Measurements from ENCODE around the gene ARHGAP12.
"Not testable (repeated sequence)": the region's sequence is repeated elsewhere in the genome, so short reads cannot be mapped to it uniquely, and the experiment has no call there.

Gene ARHGAP12

GRCh38 chr10:31923389-31923788, 5.2 kb downstream of the ARHGAP12 start:
- no peak for DNase-seq

- no peak for DNase-seq
Observed at GRCh38 chr10:31921031-31921430, 7.6 kb downstream of the ARHGAP12 start.

- DNase-seq = no peak
Observed at GRCh38 chr10:31920538-31920937, 8.1 kb downstream of the ARHGAP12 start.

- DNase-seq = peak; percentile 37 to 48
Observed at GRCh38 chr10:31918671-31919409, 9.8 kb downstream of the ARHGAP12 start.

GRCh38 chr10:31914370-31914769, 14.3 kb downstream of the ARHGAP12 start:
- DNase-seq = no peak

GRCh38 chr10:31912898-31913850, 15.5 kb downstream of the ARHGAP12 start:
- DNase-seq = no peak

- no peak for DNase-seq
Observed at GRCh38 chr10:31912289-31912688, 16.3 kb downstream of the ARHGAP12 start.

- DNase-seq = no peak
Observed at GRCh38 chr10:31910016-31910415, 18.6 kb downstream of the ARHGAP12 start.

- DNase-seq = no peak
Observed at GRCh38 chr10:31908157-31908556, 20.5 kb downstream of the ARHGAP12 start.

GRCh38 chr10:31906039-31906438, 22.6 kb downstream of the ARHGAP12 start:
- no peak for DNase-seq

- no peak for DNase-seq
Observed at GRCh38 chr10:31905586-31905985, 23.0 kb downstream of the ARHGAP12 start.

- DNase-seq = no peak
Observed at GRCh38 chr10:31902625-31903024, 26.0 kb downstream of the ARHGAP12 start.

- no peak for DNase-seq
Observed at GRCh38 chr10:31897506-31897905, 31.1 kb downstream of the ARHGAP12 start.

- DNase-seq = no peak
Observed at GRCh38 chr10:31896968-31897384, 31.7 kb downstream of the ARHGAP12 start.

- DNase-seq = not testable (repeated sequence)
Observed at GRCh38 chr10:31895722-31896121, 32.9 kb downstream of the ARHGAP12 start.

GRCh38 chr10:31888442-31888841, 40.2 kb downstream of the ARHGAP12 start:
- DNase-seq = no peak

GRCh38 chr10:31887850-31888249, 40.8 kb downstream of the ARHGAP12 start:
- DNase-seq = no peak

GRCh38 chr10:31886885-31887284, 41.7 kb downstream of the ARHGAP12 start:
- DNase-seq = no peak

GRCh38 chr10:31885971-31886370, 42.7 kb downstream of the ARHGAP12 start:
- no peak for DNase-seq

- DNase-seq = no peak
Observed at GRCh38 chr10:31884386-31884785, 44.2 kb downstream of the ARHGAP12 start.

- DNase-seq = peak in 1 of 2 donors; percentile 15
Observed at GRCh38 chr10:31883397-31883796, 45.2 kb downstream of the ARHGAP12 start.

GRCh38 chr10:31878486-31878885, 50.1 kb downstream of the ARHGAP12 start:
- no peak for DNase-seq

- DNase-seq = peak in 1 of 2 donors; percentile 53
Observed at GRCh38 chr10:31876652-31877352, 51.8 kb downstream of the ARHGAP12 start.

Measured in inflammatory macrophage treated with lipopolysaccharide for 1 hour (primary cell).